ENCODE results near the gene VCP. TPM values are rescaled to one million over a fixed set of nuclear protein-coding genes. Genes with fewer than 3 reads are reported as not detected.

VCP gene
- 368 and 374 TPM in 2 replicates for total RNA-seq
- long read RNA-seq, full-length matches to known transcripts: 2,570 of 2,897 reads
- long read RNA-seq, partial matches to known transcripts: 205 of 2,897 reads
- long read RNA-seq, other reads (novel, unspliced or antisense): 122 of 2,897 reads

DNA sequence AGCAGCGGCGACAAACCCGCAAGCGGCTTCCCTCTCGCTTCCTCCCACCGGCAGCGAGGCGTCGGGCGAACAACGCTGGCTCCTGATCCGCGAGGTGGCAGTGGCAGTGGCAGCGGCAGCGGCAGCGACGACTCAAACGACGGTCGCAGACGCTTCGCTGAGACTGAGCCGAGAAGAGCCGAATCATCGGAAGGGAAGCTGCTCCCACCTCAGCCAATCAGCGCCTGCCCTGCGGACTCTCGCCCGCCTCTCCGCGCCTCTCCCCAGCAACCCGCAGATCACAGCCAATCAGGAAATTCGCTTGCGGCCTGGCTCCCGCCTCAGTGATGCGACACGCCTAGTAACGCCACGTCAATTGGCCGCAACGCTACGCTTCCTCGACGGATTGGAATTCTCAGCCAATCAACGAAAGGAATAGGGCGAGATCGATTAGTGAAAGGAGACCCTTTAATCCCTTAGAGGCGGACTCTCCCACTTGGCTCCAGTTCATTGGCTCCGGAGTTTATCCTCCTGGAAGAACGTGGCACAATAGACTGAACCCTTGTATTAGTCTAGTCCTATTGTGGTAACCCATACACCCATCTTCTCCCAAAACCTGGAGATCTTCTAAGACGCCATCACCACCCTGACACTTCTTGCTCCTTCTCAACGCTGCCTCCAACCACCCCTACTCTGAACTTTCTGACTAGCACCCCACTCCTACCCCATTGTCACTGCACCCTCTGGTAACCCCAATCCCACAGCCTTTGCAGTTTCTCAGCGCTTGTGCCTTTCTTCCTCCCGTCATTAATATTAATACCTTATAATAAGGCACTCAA lies at the start of gene VCP:
Gene VCP, minus strand, starts transcription at position 165 of the 818 bp plus-strand sequence. CDS start 272 bp downstream, outside the sequence.
- Mint-ChIP-seq H3K4me3 (peak within 1 kb of the TSS; percentile 98), H3K9me3 (peaks cover 3% of the 10 kb centered on the region), H3K27me3 (ENCODE audit: low read depth) (peaks cover 2% of the 10 kb centered on the region), H3K27ac (ENCODE audit: unreplicated experiment) (peak within 1 kb of the TSS; percentile 98), H3K36me3 (ENCODE audit: low read depth) (peaks cover 30% of the 10 kb centered on the region), H3K4me1 (peaks cover 53% of the 10 kb centered on the region)
- no peak for TF ChIP-seq CTCF (conservative IDR thresholded peaks at IDR 0.05)
- DNase-seq (ENCODE audit: low read depth, low spot score): peak; percentile 93

GRCh38 chr9:35116898-35117551 lies 44.6 kb upstream of the VCP start:
- TF ChIP-seq CTCF (conservative IDR thresholded peaks at IDR 0.05): peak; percentile 95
- no peaks in the 10 kb centered on the region for H3K9me3 Mint-ChIP-seq
- no peaks in the 10 kb centered on the region for H3K36me3 Mint-ChIP-seq (ENCODE audit: low read depth)
- DNase-seq (ENCODE audit: low read depth, low spot score): peak; percentile 92
- peak overlapping the region; percentile 30 for H3K27ac Mint-ChIP-seq (ENCODE audit: unreplicated experiment)
- peak overlapping the region; percentile 86 for H3K4me3 Mint-ChIP-seq
- peaks cover 50% of the 10 kb centered on the region for H3K4me1 Mint-ChIP-seq
- peaks cover 2% of the 10 kb centered on the region for H3K27me3 Mint-ChIP-seq (ENCODE audit: low read depth)

DNA sequence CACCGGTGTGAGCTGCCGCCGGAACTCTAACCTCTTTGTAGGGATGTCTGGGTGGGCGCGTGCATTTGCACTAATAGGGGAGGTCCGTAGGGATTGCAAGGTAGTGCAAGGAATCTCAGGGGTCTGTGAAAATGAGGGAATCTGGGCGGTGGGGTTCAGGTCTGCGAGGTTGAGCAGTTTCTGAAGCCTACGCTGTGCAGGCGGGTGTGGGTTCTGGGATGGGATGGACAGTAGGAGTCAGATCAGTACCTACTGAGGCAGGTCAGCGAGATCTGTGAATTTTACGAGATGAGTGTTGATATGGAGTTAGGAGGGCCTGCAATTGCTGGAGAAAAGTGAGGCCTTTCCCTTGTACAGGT lies 44.1 kb upstream of the VCP start:
- Mint-ChIP-seq H3K36me3 (ENCODE audit: low read depth) (no peaks in the 10 kb centered on the region), H3K4me3 (peak overlapping the region; percentile 86), H3K4me1 (peaks cover 55% of the 10 kb centered on the region), H3K9me3 (no peaks in the 10 kb centered on the region), H3K27me3 (ENCODE audit: low read depth) (peaks cover 2% of the 10 kb centered on the region), H3K27ac (ENCODE audit: unreplicated experiment) (peak overlapping the region; percentile 30)
- no peak for TF ChIP-seq CTCF (conservative IDR thresholded peaks at IDR 0.05)
- DNase-seq (ENCODE audit: low read depth, low spot score): no peak

DNA sequence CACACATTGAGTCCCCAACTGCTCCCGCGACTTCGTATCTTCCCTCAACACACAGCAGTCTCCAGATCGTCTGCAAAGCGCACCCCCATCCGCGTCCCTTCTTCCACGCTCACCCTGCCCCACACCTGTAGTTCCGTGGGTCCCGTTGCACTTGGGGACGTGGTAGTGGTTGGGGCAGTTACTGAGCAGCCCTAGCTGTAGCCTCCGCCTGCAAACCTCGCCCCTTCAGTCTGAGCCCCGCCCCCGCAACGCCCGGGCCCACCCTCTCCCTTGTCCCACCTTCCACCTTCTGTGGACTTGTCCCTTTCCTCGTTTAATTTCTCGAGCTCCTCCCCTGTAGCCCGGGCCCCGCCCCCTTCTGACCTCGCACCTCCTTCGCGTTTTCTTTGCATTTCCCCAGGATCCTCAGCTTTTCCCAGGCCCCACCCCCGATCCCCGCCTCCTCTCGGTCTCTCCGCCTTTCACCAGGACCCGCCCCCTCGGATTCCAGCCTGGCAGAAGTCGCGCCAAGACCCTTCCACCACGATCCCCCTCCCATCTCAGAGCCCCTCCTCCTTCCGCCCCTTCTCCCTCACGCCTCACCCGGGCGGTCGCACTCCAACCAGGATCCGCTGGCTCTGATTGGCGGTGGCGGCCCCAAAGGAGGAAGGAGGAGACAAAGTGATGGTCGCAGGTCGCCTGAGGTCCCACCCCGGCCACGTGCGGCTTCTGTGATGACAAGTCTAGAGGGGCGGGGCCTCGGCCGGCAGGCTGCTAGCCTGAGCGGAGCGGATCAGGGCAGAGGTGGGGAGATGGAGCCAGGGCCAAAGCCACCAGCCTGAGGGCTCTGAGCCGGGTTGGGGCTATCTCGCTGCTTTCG lies 43.5 kb upstream of the VCP start, which contains the start of gene ATOSB:
Gene ATOSB, minus strand, starts transcription at position 183 of the 859 bp plus-strand sequence. CDS start 7,588 bp downstream, outside the sequence.
- no peaks in the 10 kb centered on the region for H3K36me3 Mint-ChIP-seq (ENCODE audit: low read depth)
- DNase-seq (ENCODE audit: low read depth, low spot score): peak; percentile 99
- TF ChIP-seq CTCF (conservative IDR thresholded peaks at IDR 0.05): no peak
- H3K4me1 Mint-ChIP-seq: peaks cover 59% of the 10 kb centered on the region
- no peaks in the 10 kb centered on the region for H3K9me3 Mint-ChIP-seq
- peaks cover 2% of the 10 kb centered on the region for H3K27me3 Mint-ChIP-seq (ENCODE audit: low read depth)
- peak within 1 kb of the TSS; percentile 94 for H3K27ac Mint-ChIP-seq (ENCODE audit: unreplicated experiment)
- H3K4me3 Mint-ChIP-seq: peak within 1 kb of the TSS; percentile 86
